ENCODE data around the gene STRC.
"Not testable (repeated sequence)": the region's sequence is repeated elsewhere in the genome, so short reads cannot be mapped to it uniquely, and the experiment has no call there.

- TF ChIP-seq CTCF (IDR thresholded peaks at IDR 0.05); EZH2 (IDR thresholded peaks at IDR 0.05; ENCODE audit: borderline replicate concordance, insufficient read depth, low read depth, low read length, poor library complexity, severe bottlenecking): not testable (repeated sequence)
Observed at GRCh38 chr15:43662293-43662692, 43.7 kb upstream of the STRC start.
